Forelimb muscle (tissue), 1 donor: ENCODE measurements around the gene COPB2. TPM values are rescaled to one million over a fixed set of nuclear protein-coding genes. Genes with fewer than 3 reads are reported as not detected.

Experiments used
- DNase-seq: peaks from one replicate; pipeline ENCODE4 v3.0.0-alpha.2; 2013; ENCODE audit warnings: low read depth
- polyA plus RNA-seq: library from polyadenylated mRNA; unstranded; fragments of 120-200 nt; gene quantifications from one replicate; pipeline ENCODE4 v1.2.1, GENCODE V29; 2013; ENCODE audit not compliant: insufficient read length

The COPB2 gene
- polyA plus RNA-seq, 1 donor = 90.8 TPM

DNA sequence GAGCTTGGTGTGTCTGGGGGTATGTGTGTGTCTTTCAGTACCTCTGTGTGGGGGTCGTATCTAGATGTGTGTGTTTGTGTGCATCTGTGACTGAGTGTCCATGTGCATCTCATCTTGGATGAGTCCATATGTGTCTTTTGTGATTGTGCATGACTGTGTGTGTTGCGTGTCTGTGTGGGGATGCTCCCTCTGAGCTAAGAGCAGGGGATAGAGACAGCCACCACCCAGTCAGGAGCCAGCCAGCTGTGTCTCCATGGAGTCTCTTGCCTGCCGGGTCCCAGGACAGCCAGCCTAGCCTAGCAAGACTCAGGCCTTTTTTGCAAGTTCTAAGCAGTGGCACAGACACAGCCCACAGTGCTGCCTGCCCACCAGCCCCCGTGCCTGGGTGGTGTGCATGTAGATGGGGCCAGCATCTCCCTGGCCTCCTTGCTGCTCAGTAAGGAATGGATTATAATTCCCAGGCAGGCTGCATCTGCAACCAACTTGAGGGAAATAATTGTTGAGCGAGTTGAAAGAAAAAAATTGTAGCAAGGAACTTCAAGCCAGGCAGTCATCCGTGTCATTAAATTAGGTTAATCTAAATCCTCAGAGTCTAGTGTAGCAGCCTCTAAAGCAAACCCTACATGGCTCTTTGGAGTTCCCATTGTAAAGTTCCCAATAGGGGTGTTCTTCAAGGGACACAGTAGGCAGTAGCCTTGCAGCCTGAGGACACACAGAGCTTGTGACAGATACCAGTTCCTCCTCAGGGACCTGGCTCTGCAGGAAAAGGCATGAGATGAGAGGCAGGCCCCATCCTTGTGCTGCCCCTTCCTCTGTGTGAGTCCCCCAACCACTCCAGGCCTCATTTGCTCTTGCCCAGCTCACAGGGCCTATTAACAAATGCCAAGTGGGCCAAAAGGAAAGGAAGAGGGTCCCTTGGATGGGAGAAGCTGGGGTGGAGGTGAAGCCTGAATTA is 81.6 kb downstream of the COPB2 start:
- no peak for DNase-seq

Other genes with a start within 250 kb of the COPB2 start
- 49.8 TPM for gene MRPS22, start 45.6 kb downstream of the COPB2 start, polyA plus RNA-seq
- gene RBP2, start 86.9 kb upstream of the COPB2 start, polyA plus RNA-seq = 0.32 TPM
- gene RBP1, start 150.1 kb upstream of the COPB2 start, polyA plus RNA-seq = 93.4 TPM